ENCODE measurements around the gene PTP4A1. TPM values are rescaled to one million over a fixed set of nuclear protein-coding genes. Genes with fewer than 3 reads are reported as not detected.

Gene PTP4A1
- total RNA-seq, 1 donor from 2014 or later: 143 TPM

DNA sequence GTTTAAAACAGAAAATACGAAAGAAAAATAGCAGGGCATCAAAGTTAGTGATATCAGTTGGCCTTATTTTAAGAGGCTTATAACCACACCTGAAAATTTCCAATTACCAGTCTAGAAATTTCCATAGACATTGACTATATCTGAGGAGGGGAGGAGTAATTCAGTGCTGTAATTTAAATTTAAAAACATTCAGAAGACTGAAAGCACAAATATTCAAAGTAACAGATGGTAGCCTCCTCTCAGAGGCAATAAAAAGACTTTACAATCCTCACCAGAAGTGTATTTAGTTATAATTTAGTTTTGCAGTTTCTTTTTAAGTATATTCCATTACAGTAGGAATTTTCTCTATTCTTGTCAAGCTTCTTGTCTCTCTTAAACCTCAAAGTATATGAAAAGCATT is 18.4 kb upstream of the PTP4A1 start:
- Histone ChIP-seq H3K4me2 (ENCODE audit: low read length) (no peak overlapping the region), H3K36me3 (ENCODE audit: insufficient read depth, low read length) (no peaks in the 10 kb centered on the region), H3K4me1 (ENCODE audit: insufficient read depth, low read length) (no peaks in the 10 kb centered on the region), H3K79me2 (ENCODE audit: insufficient read depth, low read length) (no peaks in the 10 kb centered on the region), H3K27me3 (ENCODE audit: insufficient read depth, low read length) (peaks cover 4% of the 10 kb centered on the region), H2AFZ (ENCODE audit: low read depth, low read length) (no peak overlapping the region), H4K20me1 (ENCODE audit: insufficient read depth, low read length) (no peaks in the 10 kb centered on the region), H3K9me3 (ENCODE audit: insufficient read depth, low read depth, low read length) (no peaks in the 10 kb centered on the region), H3K9ac (ENCODE audit: low read length) (no peak overlapping the region), H3K27ac (ENCODE audit: low read depth, low read length) (no peak overlapping the region), H3K4me3 (ENCODE audit: insufficient read depth, low read depth, low read length) (no peak overlapping the region)
- Mint-ChIP-seq H3K27me3 (ENCODE audit: low read depth, unreplicated experiment) (no peaks in the 10 kb centered on the region), H3K36me3 (ENCODE audit: low read depth, unreplicated experiment) (no peaks in the 10 kb centered on the region), H3K4me1 (ENCODE audit: low read depth, unreplicated experiment) (peaks cover 7% of the 10 kb centered on the region), H3K4me3 (ENCODE audit: unreplicated experiment) (no peak overlapping the region), H3K27ac (ENCODE audit: unreplicated experiment) (no peak overlapping the region), H3K9me3 (ENCODE audit: unreplicated experiment) (peaks cover 2% of the 10 kb centered on the region)
- DNase-seq (ENCODE audit: low read depth) (no peak), FAIRE-seq (no peak)
- TF ChIP-seq EZH2 (IDR thresholded peaks at IDR 0.05; ENCODE audit: insufficient read depth, low read length): no peak
- TF ChIP-seq, protein P1, sequence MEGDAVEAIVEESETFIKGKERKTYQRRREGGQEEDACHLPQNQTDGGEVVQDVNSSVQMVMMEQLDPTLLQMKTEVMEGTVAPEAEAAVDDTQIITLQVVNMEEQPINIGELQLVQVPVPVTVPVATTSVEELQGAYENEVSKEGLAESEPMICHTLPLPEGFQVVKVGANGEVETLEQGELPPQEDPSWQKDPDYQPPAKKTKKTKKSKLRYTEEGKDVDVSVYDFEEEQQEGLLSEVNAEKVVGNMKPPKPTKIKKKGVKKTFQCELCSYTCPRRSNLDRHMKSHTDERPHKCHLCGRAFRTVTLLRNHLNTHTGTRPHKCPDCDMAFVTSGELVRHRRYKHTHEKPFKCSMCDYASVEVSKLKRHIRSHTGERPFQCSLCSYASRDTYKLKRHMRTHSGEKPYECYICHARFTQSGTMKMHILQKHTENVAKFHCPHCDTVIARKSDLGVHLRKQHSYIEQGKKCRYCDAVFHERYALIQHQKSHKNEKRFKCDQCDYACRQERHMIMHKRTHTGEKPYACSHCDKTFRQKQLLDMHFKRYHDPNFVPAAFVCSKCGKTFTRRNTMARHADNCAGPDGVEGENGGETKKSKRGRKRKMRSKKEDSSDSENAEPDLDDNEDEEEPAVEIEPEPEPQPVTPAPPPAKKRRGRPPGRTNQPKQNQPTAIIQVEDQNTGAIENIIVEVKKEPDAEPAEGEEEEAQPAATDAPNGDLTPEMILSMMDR (IDR thresholded peaks at IDR 0.05; ENCODE audit: insufficient read depth, low read depth, low read length): no peak

DNA sequence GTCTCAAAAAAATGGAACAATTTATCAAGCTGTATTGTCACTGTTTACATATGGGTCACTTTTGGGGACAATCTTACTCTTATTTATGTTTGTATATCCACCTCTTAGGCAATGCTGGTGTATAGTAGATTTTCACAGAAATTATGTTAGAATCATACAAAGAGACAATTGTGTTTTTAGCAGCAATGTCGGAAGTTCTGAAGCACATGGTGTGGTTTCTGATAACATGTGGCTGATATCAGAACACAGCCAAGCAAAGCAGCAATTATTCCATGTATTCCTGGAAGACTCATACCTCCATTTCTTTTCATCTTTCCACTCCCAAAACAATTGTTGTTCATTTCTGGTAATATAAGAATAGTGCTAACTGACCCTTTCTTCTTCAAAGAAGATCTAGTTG is 17.5 kb upstream of the PTP4A1 start:
- no peak for FAIRE-seq
- Histone ChIP-seq H3K9ac (ENCODE audit: low read length) (no peak overlapping the region), H3K27me3 (ENCODE audit: insufficient read depth, low read length) (peaks cover 4% of the 10 kb centered on the region), H3K4me3 (ENCODE audit: insufficient read depth, low read depth, low read length) (no peak overlapping the region), H2AFZ (ENCODE audit: low read depth, low read length) (no peak overlapping the region), H3K79me2 (ENCODE audit: insufficient read depth, low read length) (no peaks in the 10 kb centered on the region), H3K4me2 (ENCODE audit: low read length) (no peak overlapping the region), H4K20me1 (ENCODE audit: insufficient read depth, low read length) (no peaks in the 10 kb centered on the region), H3K9me3 (ENCODE audit: insufficient read depth, low read depth, low read length) (no peaks in the 10 kb centered on the region), H3K4me1 (ENCODE audit: insufficient read depth, low read length) (no peaks in the 10 kb centered on the region), H3K27ac (ENCODE audit: low read depth, low read length) (no peak overlapping the region), H3K36me3 (ENCODE audit: insufficient read depth, low read length) (no peaks in the 10 kb centered on the region)
- H3K4me1 Mint-ChIP-seq (ENCODE audit: low read depth, unreplicated experiment): peaks cover 7% of the 10 kb centered on the region
- DNase-seq (ENCODE audit: low read depth): no peak
- H3K4me3 Mint-ChIP-seq (ENCODE audit: unreplicated experiment): no peak overlapping the region
- no peaks in the 10 kb centered on the region for H3K27me3 Mint-ChIP-seq (ENCODE audit: low read depth, unreplicated experiment)
- TF ChIP-seq, protein P1 (IDR thresholded peaks at IDR 0.05; ENCODE audit: insufficient read depth, low read depth, low read length): no peak
- TF ChIP-seq EZH2 (IDR thresholded peaks at IDR 0.05; ENCODE audit: insufficient read depth, low read length): no peak
- peaks cover 2% of the 10 kb centered on the region for H3K9me3 Mint-ChIP-seq (ENCODE audit: unreplicated experiment)
- H3K27ac Mint-ChIP-seq (ENCODE audit: unreplicated experiment): no peak overlapping the region
- no peaks in the 10 kb centered on the region for H3K36me3 Mint-ChIP-seq (ENCODE audit: low read depth, unreplicated experiment)

DNA sequence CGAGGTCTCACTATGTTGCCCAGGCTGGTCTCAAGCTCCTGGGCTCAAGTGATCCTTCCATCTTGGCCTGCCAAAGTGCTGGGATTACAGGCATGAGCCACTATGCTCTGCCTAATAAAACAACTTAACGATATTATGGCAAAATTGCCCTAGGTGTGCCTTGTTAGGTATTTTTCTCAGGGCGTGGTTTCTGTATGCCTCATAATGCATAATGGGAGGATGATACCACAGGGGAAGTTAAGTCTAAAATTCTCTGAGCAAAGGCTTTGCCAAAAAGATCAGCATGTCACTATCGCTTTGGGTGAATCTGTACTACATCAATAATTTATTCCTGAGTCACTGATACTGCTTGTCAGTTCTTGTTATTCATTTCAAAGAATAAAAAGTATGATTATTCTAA is 15.9 kb upstream of the PTP4A1 start:
- H3K4me3 ChIP-seq (ENCODE audit: insufficient read depth, low read depth, low read length): no peak overlapping the region
- Mint-ChIP-seq H3K27ac (ENCODE audit: unreplicated experiment) (peak overlapping the region; percentile 6), H3K4me3 (ENCODE audit: unreplicated experiment) (no peak overlapping the region), H3K36me3 (ENCODE audit: low read depth, unreplicated experiment) (no peaks in the 10 kb centered on the region), H3K9me3 (ENCODE audit: unreplicated experiment) (peaks cover 2% of the 10 kb centered on the region), H3K4me1 (ENCODE audit: low read depth, unreplicated experiment) (peaks cover 9% of the 10 kb centered on the region), H3K27me3 (ENCODE audit: low read depth, unreplicated experiment) (no peaks in the 10 kb centered on the region)
- H4K20me1 ChIP-seq (ENCODE audit: insufficient read depth, low read length): no peaks in the 10 kb centered on the region
- no peak for TF ChIP-seq EZH2 (IDR thresholded peaks at IDR 0.05; ENCODE audit: insufficient read depth, low read length)
- FAIRE-seq: no peak
- no peaks in the 10 kb centered on the region for H3K36me3 ChIP-seq (ENCODE audit: insufficient read depth, low read length)
- H3K4me2 ChIP-seq (ENCODE audit: low read length): no peak overlapping the region
- no peak overlapping the region for H2AFZ ChIP-seq (ENCODE audit: low read depth, low read length)
- no peaks in the 10 kb centered on the region for H3K9me3 ChIP-seq (ENCODE audit: insufficient read depth, low read depth, low read length)
- H3K27me3 ChIP-seq (ENCODE audit: insufficient read depth, low read length): peaks cover 4% of the 10 kb centered on the region
- H3K79me2 ChIP-seq (ENCODE audit: insufficient read depth, low read length): no peaks in the 10 kb centered on the region
- no peak overlapping the region for H3K9ac ChIP-seq (ENCODE audit: low read length)
- no peak overlapping the region for H3K27ac ChIP-seq (ENCODE audit: low read depth, low read length)
- H3K4me1 ChIP-seq (ENCODE audit: insufficient read depth, low read length): no peaks in the 10 kb centered on the region
- DNase-seq (ENCODE audit: low read depth): no peak
